NT2/D1 (cell line): ENCODE results near the gene EML1.

Source experiments
- DNase-seq: peaks from one replicate; pipeline ENCODE4 v3.0.0-alpha.2; 2011; ENCODE audit warnings: low read depth, low spot score
- H3K27me3 ChIP-seq: 2 replicates; pipeline ENCODE4 v1.6.0; 2011; ENCODE audit warnings: mild to moderate bottlenecking; ENCODE audit not compliant: insufficient read length, insufficient read depth
- H3K36me3 ChIP-seq: 2 replicates; pipeline ENCODE4 v1.6.1; 2011; ENCODE audit warnings: mild to moderate bottlenecking, low read length, mixed read lengths; ENCODE audit not compliant: insufficient read depth, insufficient read length
- H3K4me1 ChIP-seq: 2 replicates; pipeline ENCODE4 v1.5.1; 2011; ENCODE audit not compliant: insufficient read depth, insufficient read length
- H3K4me3 ChIP-seq: 2 replicates; pipeline ENCODE4 v1.5.1; 2011; ENCODE audit warnings: low read depth; ENCODE audit not compliant: insufficient read length
- H3K9ac ChIP-seq: 2 replicates; pipeline ENCODE4 v1.6.0; 2011; ENCODE audit warnings: low read depth; ENCODE audit not compliant: insufficient read length
- H3K9me3 ChIP-seq: 2 replicates; pipeline ENCODE4 v1.5.1; 2011; ENCODE audit warnings: mild to moderate bottlenecking, low read length; ENCODE audit not compliant: insufficient read depth
- SUZ12 ChIP-seq: IDR thresholded peaks from 2 replicates; pipeline ENCODE4 v1.6.1; 2011; ENCODE audit not compliant: insufficient read length, insufficient read depth; ENCODE audit errors: extremely low read depth
- YY1 ChIP-seq: IDR thresholded peaks from 2 replicates; pipeline ENCODE4 v1.6.1; 2011; ENCODE audit not compliant: insufficient read length, insufficient read depth
- ZNF274 ChIP-seq: IDR thresholded peaks from 2 replicates; pipeline ENCODE4 v1.6.1; 2011; ENCODE audit warnings: mild to moderate bottlenecking, low read depth, low read length

The EML1 gene

DNA sequence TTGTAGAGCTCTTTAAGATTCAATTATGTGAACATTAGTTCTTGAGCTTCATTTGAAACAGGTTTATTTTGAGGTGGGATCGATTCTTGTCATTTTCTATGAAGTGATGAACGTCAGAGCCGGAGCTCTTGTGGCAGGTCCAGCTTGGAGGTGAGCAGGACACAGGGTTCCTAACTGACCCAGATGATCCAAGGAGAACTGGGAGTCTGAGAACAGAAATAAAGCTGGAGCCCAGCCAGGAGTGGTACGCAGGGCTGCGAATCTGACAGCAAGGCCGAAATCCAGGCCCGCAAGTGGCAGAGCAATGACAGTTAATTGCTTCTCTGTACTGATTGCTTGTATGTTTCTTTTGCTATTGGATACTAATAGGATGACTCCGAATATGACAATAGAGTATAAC lies 46.5 kb downstream of the EML1 start:
- Histone ChIP-seq H3K9ac (no peak overlapping the region), H3K27me3 (no peaks in the 10 kb centered on the region), H3K4me3 (no peak overlapping the region), H3K9me3 (no peaks in the 10 kb centered on the region), H3K4me1 (peaks cover 8% of the 10 kb centered on the region), H3K36me3 (no peaks in the 10 kb centered on the region)
- TF ChIP-seq SUZ12, result no peak
- no peak for TF ChIP-seq YY1
- no peak for TF ChIP-seq ZNF274
- no peak for DNase-seq

DNA sequence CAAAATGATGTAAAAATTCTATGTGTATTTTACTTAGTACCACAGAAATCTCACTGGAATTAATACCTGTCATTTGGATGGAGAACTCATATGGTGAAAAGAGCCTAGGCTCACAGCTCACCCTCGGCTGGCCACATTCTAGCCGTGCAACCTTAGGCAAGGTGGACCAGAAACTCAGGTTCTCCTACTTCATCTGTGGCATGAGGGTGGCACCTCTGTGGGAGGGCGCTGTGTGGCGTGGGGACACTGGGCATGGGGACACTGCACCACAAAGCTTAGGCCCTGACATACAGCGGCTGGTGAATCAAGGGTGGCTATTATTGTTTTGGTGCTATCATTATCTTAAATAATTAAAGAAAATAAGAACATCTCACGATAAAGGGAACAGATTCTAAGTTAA lies 47.1 kb downstream of the EML1 start:
- Histone ChIP-seq H3K9ac (no peak overlapping the region), H3K36me3 (no peaks in the 10 kb centered on the region), H3K9me3 (no peaks in the 10 kb centered on the region), H3K4me3 (no peak overlapping the region), H3K27me3 (no peaks in the 10 kb centered on the region), H3K4me1 (peaks cover 8% of the 10 kb centered on the region)
- no peak for TF ChIP-seq SUZ12
- TF ChIP-seq ZNF274, result no peak
- no peak for TF ChIP-seq YY1
- no peak for DNase-seq

GRCh38 chr14:99840774-99841305 lies 47.6 kb downstream of the EML1 start:
- no peak for DNase-seq
- no peaks in the 10 kb centered on the region for H3K27me3 ChIP-seq
- H3K9me3 ChIP-seq, result no peaks in the 10 kb centered on the region
- no peaks in the 10 kb centered on the region for H3K36me3 ChIP-seq
- TF ChIP-seq ZNF274, result no peak
- no peak for TF ChIP-seq SUZ12
- TF ChIP-seq YY1, result no peak
- H3K4me3 ChIP-seq, result no peak overlapping the region
- no peak overlapping the region for H3K9ac ChIP-seq
- peaks cover 8% of the 10 kb centered on the region for H3K4me1 ChIP-seq

DNA sequence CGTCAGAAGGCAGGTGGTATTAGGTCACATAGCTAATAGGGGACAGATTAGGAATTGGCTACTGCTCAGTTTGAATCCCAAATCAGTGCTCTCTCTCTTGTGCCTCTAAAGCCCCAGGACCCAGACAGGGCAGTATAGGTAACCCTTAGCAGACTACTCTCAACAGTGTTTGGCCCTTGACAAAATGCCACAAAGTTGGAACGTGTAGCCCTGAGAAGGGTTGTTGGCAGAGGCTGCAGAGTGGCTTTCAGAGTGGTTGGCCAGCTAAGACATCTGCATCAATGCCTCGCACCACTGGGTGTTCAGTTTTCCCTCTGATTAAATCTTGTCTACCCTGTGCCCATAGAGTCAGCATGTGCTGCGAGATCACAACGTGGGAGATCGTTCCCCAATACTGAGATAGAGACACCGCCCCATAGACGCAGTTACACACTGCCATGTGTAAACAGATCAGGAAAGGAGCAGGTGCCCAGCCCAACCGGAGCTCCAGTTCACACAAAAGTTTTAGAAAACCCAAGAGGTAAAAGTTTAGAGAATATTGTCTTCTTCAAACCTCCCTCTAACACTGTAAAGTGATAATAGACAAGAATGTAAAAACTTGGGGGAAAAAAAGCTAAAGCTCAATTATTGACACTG lies 48.3 kb downstream of the EML1 start:
- no peaks in the 10 kb centered on the region for H3K27me3 ChIP-seq
- H3K4me1 ChIP-seq, result peaks cover 8% of the 10 kb centered on the region
- TF ChIP-seq SUZ12 (no peak), ZNF274 (no peak), YY1 (no peak)
- peaks cover 3% of the 10 kb centered on the region; the same call in 1 of the 2 replicates for H3K9me3 ChIP-seq
- no peak for DNase-seq
- no peaks in the 10 kb centered on the region for H3K36me3 ChIP-seq
- no peak overlapping the region for H3K4me3 ChIP-seq
- no peak overlapping the region for H3K9ac ChIP-seq

DNA sequence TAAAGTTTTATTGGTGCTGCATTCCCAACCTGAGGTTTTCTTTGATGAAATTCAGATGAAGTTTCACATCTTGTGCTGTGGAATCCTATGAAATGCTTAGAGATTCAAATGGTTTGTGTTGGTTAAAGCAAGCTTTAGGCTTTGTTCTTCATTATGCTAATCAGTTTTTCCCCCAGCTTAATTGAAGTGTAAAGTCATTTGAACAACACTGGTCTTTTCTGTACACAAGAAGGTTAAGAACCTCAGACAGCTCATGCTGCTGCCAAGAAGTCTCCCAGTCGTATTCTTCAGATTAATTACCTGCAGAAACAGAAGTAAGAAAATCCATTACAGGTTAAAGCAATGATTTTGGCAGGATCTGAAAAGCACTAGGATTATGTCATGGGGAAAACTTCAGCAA lies 48.9 kb downstream of the EML1 start:
- Histone ChIP-seq H3K36me3 (no peaks in the 10 kb centered on the region), H3K9me3 (peaks cover 9% of the 10 kb centered on the region), H3K4me1 (peaks cover 8% of the 10 kb centered on the region), H3K27me3 (no peaks in the 10 kb centered on the region), H3K4me3 (no peak overlapping the region), H3K9ac (no peak overlapping the region)
- TF ChIP-seq SUZ12, result no peak
- TF ChIP-seq ZNF274, result no peak
- TF ChIP-seq YY1, result no peak
- no peak for DNase-seq

DNA sequence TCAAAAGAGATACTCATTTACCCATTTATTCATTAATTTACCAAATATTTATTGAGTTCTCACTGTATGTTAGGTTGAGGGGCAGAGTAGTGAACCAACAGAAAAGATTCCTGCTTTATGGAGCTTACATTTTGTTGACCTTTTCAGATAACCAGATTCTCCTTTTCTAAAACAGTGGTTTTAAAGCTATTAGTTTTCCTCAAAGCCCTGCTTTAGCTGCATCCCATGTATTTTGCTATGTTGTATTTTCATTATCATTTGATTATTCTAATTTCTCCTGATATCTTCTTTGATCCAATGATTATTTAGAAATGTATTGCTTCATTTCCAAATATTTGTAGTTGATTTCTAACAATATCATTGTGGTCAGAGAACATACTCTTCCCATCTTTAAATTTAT lies 53.6 kb downstream of the EML1 start:
- peaks cover 8% of the 10 kb centered on the region for H3K36me3 ChIP-seq
- no peak for DNase-seq
- peaks cover 15% of the 10 kb centered on the region for H3K9me3 ChIP-seq
- H3K9ac ChIP-seq, result no peak overlapping the region
- H3K27me3 ChIP-seq, result no peaks in the 10 kb centered on the region
- peaks cover 3% of the 10 kb centered on the region for H3K4me1 ChIP-seq
- TF ChIP-seq YY1 (no peak), ZNF274 (no peak), SUZ12 (no peak)
- no peak overlapping the region for H3K4me3 ChIP-seq

DNA sequence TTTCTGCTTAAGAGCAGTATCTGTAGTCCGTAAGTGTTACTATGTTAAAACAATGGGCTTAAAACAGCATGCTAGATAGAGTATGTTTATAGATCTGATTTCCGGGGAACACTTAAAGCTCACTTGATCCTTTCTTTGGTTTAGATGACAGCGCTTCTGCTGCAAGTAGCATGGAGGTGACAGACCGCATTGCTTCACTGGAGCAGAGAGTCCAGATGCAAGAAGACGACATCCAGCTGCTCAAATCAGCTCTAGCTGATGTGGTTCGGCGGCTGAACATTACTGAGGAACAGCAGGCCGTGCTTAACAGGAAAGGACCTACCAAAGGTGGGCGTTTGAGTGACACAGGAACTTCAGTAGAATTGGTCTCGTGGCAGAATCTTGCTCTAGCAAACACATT lies 57.5 kb downstream of the EML1 start:
- Histone ChIP-seq H3K36me3 (peaks cover 23% of the 10 kb centered on the region), H3K4me1 (no peaks in the 10 kb centered on the region), H3K9me3 (peaks cover 15% of the 10 kb centered on the region), H3K27me3 (no peaks in the 10 kb centered on the region), H3K4me3 (no peak overlapping the region), H3K9ac (no peak overlapping the region)
- DNase-seq, result no peak
- no peak for TF ChIP-seq ZNF274
- no peak for TF ChIP-seq YY1
- no peak for TF ChIP-seq SUZ12

DNA sequence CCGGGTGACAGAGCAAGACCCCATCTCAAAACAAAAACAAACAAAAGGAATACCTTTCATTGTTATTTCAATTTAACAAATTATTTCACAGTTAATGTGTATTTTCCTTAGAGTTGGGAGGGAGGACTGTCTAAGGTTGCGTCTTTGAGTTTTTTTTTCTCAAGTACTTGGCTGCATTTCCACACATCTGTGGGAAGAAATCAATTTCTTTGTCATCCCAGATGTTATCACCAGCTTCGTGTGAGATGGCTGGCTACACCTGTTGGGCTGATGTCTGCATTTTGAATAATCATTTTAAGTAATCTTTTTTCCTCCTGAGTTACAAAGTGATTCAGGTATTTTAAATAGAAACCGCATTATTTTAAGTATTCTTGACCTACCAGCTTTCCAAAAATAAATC lies 59.4 kb downstream of the EML1 start:
- H3K4me3 ChIP-seq, result no peak overlapping the region
- no peak overlapping the region for H3K9ac ChIP-seq
- no peaks in the 10 kb centered on the region for H3K27me3 ChIP-seq
- H3K9me3 ChIP-seq, result 0 out of 2 replicates have a peak, but pooled peaks cover 1% of the 10 kb centered on the region
- H3K4me1 ChIP-seq, result no peaks in the 10 kb centered on the region
- DNase-seq, result no peak
- peaks cover 23% of the 10 kb centered on the region for H3K36me3 ChIP-seq
- no peak for TF ChIP-seq SUZ12
- no peak for TF ChIP-seq ZNF274
- TF ChIP-seq YY1, result no peak
